Measurements from ENCODE around the gene CLTB.

GRCh38 chr5:176418251-176418650 lies 1.9 kb upstream of the CLTB start:
- no peak for TF ChIP-seq FOXK2 (IDR thresholded peaks at IDR 0.05)
- no peak for TF ChIP-seq ZNF512 (CRISPR knock-in tag; IDR thresholded peaks at IDR 0.05)
- no peak for TF ChIP-seq RBAK (CRISPR knock-in tag; IDR thresholded peaks at IDR 0.05)
- no peak for TF ChIP-seq HCFC1 (IDR thresholded peaks at IDR 0.05; ENCODE audit: low read depth, low read length)
- no peak for TF ChIP-seq ZNF7 (CRISPR knock-in tag; IDR thresholded peaks at IDR 0.05)
- TF ChIP-seq FOXA3 (CRISPR knock-in tag; IDR thresholded peaks at IDR 0.05) = no peak
- no peak for TF ChIP-seq YY1 (IDR thresholded peaks at IDR 0.05; ENCODE audit: insufficient read depth, insufficient replicate concordance, low read depth, low read length)
- no peak for TF ChIP-seq EZH2 (conservative IDR thresholded peaks at IDR 0.05; ENCODE audit: low read depth, low read length)
- TF ChIP-seq TAF1 (CRISPR knock-in tag; IDR thresholded peaks at IDR 0.05) = no peak
- no peak for TF ChIP-seq TEAD2 (CRISPR knock-in tag; IDR thresholded peaks at IDR 0.05)
- no peak for TF ChIP-seq ARID3A (IDR thresholded peaks at IDR 0.05; ENCODE audit: low read depth, low read length)

Measured in HepG2 (cell line).